GM19463 (cell line): ENCODE data around the gene SWI5.
"Not testable (repeated sequence)": the region's sequence is repeated elsewhere in the genome, so short reads cannot be mapped to it uniquely, and the experiment has no call there.

Source experiments
- ATAC-seq: cut with Tn5 transposase; IDR thresholded peaks from one replicate; pipeline ENCODE4 v1.9.1; 2021; ENCODE audit warnings: mild to moderate bottlenecking, moderate library complexity; ENCODE audit not compliant: unreplicated experiment

Gene SWI5

DNA sequence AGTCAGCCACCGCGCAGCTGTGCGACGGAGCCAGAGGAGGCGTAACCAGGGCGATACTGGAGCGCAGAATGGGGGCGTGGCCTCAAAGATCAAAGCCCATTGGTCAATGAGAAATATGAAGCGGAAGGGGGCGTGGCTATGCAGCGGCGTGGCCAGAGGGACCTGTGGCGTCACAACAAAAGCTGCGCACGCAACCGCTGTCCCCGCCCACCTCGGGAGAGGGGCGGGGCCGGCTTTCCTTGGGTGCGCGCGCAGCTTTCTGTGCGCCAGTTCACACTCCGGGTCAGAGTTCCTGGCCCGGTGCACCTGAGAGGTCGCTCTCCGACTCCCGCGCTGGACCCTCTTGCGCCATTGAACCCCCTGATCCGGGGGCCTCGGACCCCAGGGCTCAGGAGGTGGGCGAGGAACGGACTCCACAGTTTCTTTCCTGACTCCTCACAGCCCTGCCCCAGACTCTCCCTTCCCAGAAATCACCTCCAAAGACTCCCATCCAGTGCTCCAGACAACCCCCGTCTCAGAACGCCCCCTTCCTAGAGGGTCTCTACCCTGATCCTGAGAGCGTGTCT is at the start of gene SWI5:
SWI5 (plus strand) TSS at position 269 of the 566 bp plus-strand sequence.
- ATAC-seq: peak; percentile 93

DNA sequence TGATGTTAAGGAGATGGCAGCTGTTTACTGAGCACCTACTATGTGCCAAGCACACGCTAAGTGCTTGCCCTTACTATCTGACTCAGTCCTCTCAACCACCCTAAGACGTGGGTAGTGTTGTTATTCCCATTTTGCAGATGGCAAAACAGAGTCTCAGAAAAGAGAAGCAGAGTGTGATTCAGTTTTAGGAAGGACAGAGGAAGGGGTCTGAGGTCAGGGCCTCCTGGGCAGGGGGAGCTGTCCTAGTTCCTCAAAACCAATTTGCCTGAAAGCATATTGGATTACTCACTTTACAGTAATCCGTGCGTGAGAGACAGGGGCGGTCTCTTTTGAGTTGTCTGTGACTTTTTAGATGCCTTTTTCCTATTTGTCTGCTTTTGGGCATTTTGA is 49.7 kb upstream of the SWI5 start:
- ATAC-seq: no peak

DNA sequence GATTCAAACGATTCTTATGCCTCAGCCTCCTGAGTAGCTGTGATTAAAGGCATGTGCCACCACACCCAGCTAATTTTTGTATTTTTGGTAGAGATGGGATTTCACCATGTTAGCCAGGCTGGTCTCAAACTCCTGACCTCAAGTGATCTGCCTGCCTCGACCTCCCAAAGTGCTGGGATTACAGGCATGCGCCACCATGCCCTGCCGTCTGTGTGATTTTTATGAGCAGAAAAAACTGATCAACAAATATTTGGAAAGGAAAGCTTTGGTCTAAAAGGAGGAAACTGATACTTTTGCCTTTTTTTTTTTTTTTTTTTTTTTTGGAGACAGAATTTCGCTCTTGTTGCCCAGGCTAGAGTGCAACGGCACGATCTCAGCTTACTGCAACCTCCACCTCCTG is 45.2 kb upstream of the SWI5 start:
- ATAC-seq: not testable (repeated sequence)

DNA sequence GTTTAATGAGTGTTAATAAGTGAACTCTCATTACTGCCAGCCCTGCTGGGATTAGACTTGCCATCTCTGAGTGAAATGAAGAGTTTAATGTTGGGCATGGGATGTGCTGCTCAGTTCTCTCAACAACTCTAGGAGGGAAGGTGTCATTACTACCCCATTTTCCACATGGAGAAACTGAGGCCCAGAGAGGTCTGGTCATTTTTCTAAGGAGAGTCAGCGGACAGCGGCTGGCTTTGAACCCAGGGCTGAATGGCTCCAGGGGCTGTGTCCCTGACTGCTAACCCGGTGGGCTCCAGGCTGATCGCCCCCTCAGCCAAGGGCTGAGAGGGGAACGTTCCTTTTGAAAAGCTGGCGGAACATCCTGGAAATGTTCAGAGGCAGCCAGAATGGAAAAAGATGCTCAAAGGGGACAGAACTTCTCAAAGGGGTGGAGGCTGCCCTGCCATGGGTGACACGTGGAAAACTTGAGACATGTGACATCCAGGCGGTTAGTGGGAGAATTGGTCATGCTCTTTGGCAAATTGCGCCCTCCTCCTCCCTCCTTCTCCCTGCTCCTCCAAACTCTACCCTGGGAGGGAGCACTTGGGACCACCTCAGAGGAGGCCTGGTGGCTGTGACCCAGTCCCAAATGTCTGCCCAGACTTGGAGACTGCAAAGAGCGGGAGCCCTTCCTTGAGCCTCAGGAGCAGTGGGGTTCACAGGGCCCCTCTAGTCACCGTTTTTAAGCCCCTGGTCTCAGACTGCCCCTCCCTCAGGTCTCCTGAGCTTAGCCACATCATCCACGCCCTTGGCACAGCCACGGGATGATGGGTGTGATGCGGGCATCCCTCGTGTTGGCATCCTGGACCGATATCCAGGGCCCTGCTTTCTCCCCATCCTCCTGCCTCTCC is 44.2 kb upstream of the SWI5 start:
- ATAC-seq: no peak

DNA sequence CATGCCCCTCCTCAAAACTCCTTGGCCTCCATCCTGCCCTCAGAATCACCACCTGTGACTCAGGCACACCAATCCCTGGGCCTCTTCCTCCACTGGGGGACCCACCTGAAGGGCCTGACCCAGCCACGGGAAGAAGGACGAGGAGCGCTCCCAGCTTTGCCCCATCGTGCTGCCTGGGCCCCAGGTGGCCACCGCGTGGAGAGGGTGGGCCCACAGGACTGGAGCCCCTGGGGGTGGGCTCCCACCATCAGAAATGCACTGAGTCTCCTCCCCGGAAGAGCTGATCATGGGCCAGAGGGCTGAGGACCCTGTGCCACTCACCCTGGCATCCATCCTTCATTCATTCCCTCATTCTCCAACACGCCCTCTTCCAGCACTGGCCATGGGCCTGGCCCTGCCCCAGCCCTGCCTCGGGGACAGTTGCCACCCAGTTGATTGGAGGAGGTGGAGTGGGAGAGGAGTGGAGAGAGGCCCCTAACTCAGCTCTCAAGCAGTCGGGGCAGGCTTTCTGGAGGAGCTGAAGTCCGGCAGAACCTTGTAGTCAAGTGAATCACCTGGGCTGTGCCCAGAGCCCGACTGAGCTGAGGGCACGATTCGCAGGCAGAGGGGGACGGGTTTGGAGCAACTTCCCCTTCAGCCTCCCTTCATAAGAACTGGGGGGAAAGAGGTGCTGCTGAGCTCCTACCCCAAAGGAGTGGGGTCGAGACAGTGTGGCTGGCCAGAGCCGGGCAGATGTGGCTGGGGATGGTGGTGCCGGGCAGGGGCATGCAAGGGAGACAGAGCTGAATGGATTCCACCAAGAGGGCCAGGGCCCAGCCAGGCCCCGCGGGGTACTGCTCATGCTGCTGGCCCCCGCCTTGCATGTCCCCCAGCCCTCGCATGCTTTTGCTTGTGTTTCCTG is 43.3 kb upstream of the SWI5 start:
- no peak for ATAC-seq

DNA sequence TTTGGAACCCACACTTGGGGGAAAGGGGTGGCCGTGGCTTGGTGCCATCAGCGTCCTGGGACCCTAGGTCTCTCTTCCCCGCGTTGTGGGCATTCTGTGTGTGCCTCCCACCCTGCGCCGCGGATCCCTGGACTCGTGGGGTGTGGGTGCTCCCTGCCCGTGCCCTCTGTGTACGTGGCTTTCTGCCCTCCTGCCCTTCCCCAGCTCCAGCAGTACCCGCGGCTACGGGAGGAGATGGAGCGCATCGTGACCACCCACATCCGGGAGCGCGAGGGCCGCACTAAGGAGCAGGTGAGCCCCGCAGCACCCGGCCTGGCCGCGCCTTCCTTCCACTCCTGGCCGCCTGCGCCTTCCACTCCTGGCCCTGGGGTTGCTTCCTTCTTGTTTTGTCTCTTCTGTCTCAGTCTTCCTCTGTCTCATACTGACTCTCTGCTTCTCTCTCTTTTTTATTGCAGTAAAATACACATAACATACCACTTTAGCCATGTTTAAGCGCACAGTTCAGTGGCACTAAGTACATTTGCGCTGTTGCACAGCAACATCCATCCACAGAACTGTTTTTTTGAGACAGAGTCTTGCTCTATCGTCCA is 42.2 kb upstream of the SWI5 start:
- no peak for ATAC-seq

DNA sequence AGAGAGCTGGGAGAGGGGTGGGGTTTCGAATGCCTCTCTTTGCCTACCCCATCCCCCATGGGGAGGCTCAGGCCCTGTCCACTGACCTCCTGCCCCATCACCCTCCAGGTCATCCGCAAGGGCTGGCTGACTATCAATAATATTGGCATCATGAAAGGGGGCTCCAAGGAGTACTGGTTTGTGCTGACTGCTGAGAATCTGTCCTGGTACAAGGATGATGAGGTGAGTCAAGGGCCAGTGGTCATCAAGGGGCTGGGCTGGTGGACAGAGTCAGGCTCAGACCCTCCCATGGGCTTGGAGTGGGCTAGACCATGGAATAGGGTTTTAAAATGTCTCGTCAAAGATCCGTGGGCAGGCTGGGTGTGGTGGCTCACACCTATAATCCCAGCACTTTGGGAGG is 34.0 kb upstream of the SWI5 start:
- ATAC-seq: no peak

DNA sequence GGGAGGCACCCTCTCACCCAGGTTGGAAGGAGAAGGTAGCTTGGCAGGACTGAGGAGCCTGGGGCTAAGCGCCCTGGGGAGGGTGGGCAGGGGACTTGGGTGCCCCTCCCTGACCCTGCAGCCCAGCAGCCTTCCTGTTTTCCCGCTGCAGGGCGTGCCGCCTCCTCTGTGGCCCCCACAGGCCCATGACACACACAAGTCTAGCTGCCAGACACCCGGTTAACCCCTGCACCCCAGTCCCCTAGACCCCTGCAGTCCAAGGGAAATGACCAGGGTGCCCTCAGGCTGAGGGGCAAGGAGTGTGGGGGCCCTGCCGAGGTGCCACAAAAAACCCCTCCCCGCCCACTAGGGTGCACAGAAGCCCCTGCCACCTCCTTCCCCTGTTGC is 33.3 kb upstream of the SWI5 start:
- ATAC-seq: no peak

DNA sequence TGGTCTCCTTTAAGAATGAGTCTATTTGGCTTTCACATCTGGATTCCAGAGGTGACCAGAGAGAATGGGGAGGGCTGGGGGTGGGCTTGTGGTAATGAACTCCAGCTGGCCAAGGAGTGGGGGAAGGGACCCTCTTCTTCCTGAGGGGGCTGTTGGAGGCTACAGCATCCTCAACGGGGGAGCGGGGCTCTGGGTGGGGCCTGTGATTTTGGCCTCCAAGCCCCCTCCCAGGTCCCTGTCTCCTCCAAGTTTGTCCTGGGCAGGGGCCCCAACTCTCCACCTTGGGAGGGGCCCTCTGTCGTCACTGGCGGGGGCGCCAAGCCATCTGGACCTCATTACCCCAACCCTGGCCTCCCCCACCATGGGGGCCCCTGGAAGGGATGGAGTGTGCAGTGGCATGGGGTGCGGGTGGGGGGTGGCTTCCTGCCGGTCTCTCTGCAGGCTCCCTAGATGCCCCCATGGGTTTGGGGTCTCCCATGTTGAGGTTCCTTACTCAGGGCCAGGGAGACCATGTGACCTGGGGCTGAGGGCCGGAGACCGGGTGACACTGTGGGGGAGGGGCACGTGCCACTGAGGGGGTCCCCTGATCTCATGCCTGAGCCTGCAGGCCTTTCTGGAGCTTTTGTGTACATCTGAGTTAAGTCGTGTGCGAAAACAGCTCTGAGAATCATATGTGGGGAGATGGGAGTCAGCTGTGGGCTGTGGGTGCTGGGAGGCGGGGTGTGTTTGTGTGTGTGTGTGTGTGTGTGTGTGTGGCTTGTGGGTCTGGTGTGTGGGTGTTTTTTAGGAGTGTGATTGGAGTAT is 32.7 kb upstream of the SWI5 start:
- ATAC-seq: no peak

DNA sequence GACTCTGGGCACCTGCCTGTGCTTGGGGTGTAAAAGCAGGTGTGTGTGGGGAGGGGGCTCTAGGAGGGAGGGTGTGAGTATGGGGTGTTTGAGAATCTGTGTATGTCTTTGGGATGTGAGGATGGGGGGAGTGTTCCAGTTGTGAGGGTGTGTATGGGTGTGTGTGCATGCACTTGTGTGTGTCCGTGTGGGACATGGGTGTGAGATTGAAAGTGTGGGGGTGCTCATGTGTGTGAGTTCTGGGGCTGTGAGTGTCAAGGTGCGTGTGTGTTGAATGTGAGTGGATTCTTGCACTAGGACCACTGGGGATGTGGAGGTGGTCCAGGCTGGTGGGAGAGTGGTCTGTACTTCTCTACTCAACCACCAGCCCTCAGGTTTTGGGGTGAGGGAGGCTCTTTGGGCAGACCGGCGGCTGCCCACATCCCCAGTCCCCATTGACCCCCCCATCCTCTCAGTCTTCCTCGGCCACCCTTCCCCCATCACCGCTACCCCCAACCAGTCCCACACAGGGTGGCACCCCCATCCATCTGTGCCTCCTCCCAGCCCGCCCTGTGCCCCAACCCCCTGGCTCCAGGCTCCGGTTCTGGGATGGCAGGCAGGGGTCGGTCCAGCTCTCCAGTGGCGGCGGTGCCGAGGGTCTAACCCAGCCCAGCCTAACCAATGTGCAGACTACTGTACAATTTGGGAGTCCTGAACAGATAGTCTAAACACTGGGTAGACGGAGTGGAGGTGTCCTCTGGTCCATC is 31.8 kb upstream of the SWI5 start:
- no peak for ATAC-seq

DNA sequence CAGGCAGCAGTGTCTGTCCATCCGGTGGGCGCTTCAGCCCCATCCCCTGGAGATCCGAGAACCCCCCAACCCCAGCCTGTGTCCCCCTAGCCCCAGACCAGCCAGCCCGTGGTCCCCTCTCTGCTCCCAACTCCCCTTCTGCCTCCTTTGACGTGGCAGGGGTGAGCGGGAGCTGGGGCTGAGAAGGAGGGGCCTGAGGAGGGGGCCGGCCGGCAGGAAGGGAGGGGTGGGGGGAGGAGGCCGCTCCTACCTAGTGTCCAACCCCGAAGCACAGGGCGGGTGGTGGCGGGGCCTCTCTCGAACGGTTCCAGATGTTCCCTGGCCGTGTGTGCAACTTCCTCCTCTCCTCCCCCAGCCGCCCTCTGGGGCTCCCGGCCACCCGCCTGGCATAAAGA is 31.2 kb upstream of the SWI5 start:
- no peak for ATAC-seq

DNA sequence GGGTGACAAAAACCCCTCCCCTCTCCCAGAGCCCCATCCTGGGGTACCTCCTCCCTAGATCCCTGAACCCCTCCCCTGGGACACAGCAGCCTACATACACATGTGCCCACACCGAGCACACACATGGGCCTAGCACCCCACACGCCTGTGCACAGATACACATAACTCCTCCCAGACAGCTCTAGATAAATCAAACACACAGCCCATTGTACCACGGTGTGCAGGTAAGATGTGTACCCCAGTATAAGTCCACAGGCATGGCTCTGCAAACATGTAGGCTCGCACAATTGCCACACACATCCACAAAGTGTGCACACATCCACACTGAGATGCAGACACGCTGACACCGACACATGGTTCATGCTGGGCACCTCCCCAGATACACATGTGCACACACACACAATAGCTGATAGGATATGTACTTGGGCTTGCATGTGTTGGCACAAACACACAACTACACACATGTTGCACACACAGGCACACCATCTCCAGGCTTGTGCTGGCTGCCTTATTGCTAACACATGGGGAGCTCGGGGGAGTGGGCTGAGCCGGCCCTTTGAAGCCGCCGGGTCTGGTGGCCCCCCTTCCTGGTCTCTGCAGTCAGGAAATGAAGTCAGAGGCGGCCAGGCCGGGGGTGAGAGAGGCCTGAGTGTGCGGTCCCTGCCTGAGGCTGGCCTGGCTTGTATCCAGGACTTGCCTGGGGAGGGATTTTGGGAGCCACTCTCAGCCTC is 30.5 kb upstream of the SWI5 start:
- ATAC-seq: no peak

DNA sequence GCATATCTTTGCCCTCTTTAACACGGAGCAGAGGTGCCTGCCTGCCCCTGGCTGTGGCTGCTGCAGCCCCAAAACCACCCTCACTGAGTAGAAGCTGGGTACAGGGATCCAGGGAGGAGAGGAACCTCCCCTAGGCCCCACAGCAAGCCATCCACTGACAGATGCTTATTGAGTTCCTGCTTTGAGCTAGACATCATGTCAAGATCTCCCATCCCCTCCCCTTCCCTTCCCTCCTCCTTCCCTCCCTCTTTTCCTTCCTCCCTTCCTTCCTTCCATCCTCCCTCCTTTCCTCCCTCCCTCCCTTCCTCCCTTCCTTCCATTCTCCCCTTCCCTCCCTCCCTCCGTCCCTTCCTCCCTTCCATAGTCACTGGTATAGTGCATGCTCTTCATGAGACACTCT is 29.6 kb upstream of the SWI5 start:
- ATAC-seq: no peak

DNA sequence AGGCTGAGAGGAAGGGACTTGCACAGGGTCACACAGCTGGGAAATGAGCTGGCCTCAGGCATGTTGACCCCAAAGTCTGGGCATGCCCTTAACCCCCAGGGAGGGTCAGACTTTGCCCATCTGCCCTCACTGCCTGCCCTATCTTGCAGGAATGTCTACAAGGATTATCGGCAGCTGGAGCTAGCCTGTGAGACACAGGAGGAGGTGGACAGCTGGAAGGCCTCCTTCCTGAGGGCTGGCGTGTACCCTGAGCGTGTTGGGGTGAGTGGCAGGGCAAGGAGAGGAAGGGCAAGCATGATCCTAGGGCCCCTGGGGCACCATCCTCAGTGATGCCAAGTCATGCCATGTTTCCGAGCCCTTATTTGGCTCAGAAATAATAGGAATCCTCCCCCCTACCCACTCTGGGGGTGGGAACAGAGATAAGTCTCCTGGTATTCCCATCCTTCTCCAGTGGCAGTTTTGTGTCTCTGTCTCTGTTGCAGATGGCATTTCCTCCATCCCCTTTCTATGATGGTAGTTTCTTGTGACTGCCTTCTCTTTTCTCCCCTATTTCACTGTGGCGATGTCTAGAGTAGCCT is 28.8 kb upstream of the SWI5 start:
- no peak for ATAC-seq

DNA sequence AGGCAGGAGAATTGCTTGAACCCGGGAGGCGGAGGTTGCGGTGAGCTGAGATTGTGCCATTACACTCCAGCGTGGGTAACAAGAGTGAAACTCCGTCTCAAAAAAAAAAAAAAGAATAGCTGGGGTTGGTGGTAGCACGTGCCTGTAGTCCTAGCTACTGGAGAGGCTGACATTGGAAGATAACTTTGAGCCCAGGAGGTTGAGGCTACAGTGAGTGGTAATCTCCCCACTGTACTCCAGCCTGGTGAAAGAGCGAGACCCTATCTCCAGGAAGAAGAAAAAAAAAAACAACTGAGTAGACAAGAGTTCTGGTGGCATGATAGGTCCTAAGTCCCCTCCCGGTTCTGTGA is 26.5 kb upstream of the SWI5 start:
- no peak for ATAC-seq

DNA sequence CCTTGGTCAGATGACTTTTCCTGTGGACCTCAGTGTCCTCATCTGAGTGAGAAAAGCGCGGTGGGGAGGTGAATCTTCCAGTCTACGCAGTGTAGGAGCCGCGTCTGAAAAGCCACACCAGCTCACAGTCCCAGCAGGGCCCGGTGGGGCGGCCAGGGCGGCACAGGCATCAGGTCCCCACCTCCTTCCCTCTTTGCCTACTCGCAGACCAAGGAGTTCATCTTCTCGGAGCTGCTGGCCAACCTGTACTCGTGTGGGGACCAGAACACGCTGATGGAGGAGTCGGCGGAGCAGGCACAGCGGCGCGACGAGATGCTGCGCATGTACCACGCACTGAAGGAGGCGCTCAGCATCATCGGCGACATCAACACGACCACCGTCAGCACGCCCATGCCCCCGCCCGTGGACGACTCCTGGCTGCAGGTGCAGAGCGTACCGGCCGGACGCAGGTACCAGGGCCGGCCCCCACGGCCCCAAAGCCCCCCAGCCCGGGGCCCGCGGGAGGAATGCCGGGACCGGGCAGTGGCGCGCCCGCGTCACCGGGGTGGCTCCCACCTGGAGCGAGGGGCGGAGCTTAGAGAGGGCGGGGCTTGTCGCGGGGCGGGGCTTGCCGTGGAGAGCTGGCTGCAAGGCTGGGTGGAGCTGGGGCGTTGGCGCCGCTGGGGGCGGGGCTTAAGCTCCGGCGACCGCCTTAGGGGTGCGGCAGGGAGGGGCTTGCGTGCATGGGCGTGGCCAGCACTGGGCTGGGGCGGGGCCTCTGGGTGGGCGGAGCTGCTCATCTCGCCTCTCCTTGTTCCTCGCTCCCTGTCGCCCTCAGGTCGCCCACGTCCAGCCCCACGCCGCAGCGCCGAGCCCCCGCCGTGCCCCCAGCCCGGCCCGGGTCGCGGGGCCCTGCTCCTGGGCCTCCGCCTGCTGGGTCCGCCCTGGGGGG is 25.9 kb upstream of the SWI5 start:
- peak; percentile 89 for ATAC-seq

DNA sequence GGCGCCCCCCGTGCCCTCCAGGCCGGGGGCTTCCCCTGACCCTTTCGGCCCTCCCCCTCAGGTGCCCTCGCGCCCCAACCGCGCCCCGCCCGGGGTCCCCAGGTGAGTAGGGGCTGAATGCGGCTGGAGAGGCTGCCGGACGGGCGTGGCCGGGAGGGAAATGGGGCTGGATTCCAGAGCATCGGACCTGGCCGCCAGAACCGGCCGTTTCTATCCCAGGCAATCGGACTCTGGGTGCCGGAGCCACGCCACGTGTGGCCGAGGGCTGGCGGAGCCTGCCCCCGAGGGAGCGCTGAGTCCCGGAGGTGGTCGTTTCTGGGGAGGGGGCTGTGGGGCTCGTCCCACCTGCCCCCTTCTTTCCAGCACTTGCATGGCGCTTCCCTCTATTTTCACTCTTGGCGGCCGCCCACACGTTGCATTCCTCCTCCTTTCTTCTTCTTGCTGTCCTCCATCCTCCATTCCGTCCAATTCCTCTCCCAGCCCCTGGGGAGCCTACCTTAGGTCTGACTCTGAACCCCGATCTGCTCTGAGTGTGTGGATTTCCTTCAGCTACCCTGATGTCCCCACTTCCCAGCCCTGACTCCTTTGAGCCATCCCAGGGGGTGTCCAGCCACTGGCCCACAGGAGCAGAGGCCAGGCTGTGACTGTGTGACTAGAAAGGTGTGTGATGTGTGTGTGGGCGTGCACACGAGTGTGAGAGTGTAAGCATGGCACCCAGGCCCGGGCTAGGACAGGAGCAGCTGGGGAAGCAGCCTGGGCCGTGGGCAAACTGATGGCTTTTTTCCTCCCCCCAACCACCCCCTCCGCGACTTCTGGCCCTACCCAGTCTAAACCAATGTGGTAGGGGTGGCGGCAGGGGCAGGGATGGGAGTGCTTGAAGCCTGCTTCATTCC is 25.0 kb upstream of the SWI5 start:
- ATAC-seq: peak; percentile 7
